ENCODE results near the gene LMX1B.

The LMX1B gene

DNA sequence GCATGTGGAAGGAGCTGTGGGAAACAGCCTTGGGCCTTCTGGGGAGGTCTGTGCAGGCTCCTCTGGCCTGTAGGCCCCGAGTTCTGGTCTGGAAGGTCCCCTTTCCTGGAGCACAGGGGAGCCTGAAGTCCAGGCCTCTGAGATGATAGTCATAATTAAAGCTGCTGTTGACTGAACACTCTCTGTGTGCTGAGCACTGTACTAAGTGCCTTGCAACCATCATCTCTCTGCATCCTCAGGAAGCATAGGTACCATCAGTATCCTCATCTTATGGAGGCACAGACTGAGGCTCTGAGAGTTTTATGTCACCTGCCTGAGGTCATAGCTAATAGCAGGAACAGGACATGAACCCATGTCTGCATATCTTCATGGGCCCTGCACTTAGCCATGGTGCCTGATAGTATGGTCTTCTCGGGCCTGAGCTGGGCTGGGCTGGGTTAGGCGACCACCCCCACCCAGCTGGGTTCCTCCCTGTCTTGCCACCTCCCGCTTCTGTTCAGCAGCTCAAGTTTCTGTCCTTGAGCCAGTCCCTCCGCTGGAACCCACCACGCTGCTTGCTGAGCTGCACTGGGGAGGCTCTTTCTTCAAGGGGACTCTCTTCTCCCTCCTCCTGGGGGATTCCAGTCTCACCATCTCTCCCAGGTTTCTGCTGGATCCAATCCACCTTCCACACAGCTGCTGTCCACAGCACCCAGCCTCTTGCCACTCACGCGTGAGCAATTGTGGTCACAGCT is 27.6 kb downstream of the LMX1B start:
- DNase-seq (ENCODE audit: low read depth), result no peak
- TF ChIP-seq, protein P1, sequence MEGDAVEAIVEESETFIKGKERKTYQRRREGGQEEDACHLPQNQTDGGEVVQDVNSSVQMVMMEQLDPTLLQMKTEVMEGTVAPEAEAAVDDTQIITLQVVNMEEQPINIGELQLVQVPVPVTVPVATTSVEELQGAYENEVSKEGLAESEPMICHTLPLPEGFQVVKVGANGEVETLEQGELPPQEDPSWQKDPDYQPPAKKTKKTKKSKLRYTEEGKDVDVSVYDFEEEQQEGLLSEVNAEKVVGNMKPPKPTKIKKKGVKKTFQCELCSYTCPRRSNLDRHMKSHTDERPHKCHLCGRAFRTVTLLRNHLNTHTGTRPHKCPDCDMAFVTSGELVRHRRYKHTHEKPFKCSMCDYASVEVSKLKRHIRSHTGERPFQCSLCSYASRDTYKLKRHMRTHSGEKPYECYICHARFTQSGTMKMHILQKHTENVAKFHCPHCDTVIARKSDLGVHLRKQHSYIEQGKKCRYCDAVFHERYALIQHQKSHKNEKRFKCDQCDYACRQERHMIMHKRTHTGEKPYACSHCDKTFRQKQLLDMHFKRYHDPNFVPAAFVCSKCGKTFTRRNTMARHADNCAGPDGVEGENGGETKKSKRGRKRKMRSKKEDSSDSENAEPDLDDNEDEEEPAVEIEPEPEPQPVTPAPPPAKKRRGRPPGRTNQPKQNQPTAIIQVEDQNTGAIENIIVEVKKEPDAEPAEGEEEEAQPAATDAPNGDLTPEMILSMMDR (conservative IDR thresholded peaks at IDR 0.05; ENCODE audit: low read depth, low read length), result no peak
- no peak overlapping the region for H3K4me3 ChIP-seq (ENCODE audit: low read length)

GRCh38 chr9:126642010-126642744 is 28.4 kb downstream of the LMX1B start:
- TF ChIP-seq, protein P1 (conservative IDR thresholded peaks at IDR 0.05; ENCODE audit: low read depth, low read length), result no peak
- H3K4me3 ChIP-seq (ENCODE audit: low read length), result no peak overlapping the region
- no peak for DNase-seq (ENCODE audit: low read depth)

GRCh38 chr9:126642839-126643238 is 29.1 kb downstream of the LMX1B start:
- TF ChIP-seq, protein P1 (conservative IDR thresholded peaks at IDR 0.05; ENCODE audit: low read depth, low read length), result no peak
- DNase-seq (ENCODE audit: low read depth), result no peak
- no peak overlapping the region for H3K4me3 ChIP-seq (ENCODE audit: low read length)

DNA sequence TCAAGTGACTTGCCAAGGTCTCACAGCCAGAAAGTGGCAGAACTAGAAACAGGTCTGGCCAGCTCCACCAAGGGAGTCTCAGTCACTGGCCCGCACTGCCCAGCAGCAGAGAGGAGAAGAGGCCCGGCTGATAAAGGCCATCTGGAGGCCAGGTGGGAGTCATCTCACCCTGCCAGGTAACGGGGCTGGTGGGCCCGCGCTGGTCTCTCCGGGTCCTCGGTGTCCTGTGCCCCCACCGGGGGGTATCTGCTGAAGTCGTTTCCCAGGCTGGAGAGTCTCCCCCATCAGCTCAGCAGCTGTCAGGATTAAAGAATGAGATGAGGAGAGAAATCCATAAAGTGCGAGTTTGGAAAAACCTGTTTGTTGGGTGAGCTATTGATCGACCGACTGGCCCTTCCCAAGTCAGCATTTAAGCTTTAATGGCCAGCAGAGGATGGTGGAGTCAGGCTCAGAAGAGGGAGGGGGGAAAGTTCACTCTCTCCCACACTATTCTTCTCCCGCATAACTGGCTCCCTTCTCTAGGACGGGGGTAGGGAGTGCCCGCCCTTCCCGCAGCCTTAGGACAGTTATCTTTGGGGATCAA is 30.3 kb downstream of the LMX1B start:
- no peak for DNase-seq (ENCODE audit: low read depth)
- TF ChIP-seq, protein P1 (conservative IDR thresholded peaks at IDR 0.05; ENCODE audit: low read depth, low read length), result no peak
- no peak overlapping the region for H3K4me3 ChIP-seq (ENCODE audit: low read length)

- no peak for DNase-seq (ENCODE audit: low read depth)
- TF ChIP-seq, protein P1 (conservative IDR thresholded peaks at IDR 0.05; ENCODE audit: low read depth, low read length), result no peak
- H3K4me3 ChIP-seq (ENCODE audit: low read length), result no peak overlapping the region
Observed at GRCh38 chr9:126646162-126646561, 32.4 kb downstream of the LMX1B start.

GRCh38 chr9:126647585-126648411 is 34.1 kb downstream of the LMX1B start:
- DNase-seq (ENCODE audit: low read depth), result no peak
- H3K4me3 ChIP-seq (ENCODE audit: low read length), result no peak overlapping the region
- TF ChIP-seq, protein P1 (conservative IDR thresholded peaks at IDR 0.05; ENCODE audit: low read depth, low read length), result no peak

Measured in retinal pigment epithelial cell (primary cell).